ENCODE data around the gene TANGO6. TPM values are rescaled to one million over a fixed set of nuclear protein-coding genes. Genes with fewer than 3 reads are reported as not detected.
A peak's percentile ranks its signal among the peaks of the same experiment; 100 is the strongest.

Gene TANGO6
- total RNA-seq, 1 donor from 2014 or later, result 11.1 TPM

- peaks cover 3% of the 10 kb centered on the region for H3K36me3 Mint-ChIP-seq (ENCODE audit: low read depth)
These were observed 288.6 kb downstream of the TANGO6 start for GRCh38 chr16:69131839-69132423.

DNA sequence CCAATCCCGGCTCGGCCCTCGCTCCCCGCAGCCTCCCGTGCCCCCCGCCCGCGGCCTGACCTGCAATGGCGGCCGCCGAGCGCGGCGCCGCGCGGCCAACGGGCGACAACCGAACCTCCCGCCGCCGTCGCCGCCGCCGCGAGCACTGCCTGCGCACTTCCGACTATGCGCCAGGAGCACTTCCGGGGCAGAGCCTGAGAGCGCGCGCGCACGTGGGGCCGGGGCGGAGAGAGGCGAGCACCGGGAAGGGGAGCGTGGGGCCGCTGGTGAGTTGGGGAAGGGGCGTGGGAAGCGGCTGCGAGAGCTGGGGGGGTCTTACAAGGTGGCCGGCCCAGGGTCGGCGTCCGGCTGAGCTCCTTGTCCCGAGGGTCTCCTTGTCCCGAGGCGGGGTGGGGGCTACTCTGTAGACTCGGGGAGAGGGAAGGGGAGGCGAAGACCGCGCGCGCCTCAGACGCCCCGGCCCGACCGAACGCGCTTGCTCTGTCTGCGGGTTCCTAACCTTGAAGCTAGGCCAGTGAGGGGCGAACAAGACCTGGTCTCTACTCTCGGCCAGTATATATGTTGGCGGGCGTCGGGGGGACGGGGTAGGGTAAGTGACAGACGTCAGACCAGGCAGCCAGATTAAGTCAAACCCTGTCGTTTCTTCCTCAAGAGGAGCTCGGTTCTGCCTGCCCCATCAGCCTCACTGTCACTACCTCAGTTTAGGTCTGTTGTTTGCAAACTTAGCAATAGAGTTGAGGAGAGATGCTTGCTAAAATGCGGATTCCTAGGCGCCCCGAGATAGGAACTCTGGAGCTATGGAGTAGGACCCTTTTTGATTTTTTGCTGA, 289.3 kb downstream of the TANGO6 start, which contains the start of the genes CHTF8 and UTP4:
TSS of gene CHTF8 (minus strand) at position 165 of the 829 bp plus-strand sequence. CDS start 11,130 bp downstream, outside the sequence.
TSS of gene UTP4 (plus strand) at position 226 of the 829 bp plus-strand sequence. CDS start 811 bp downstream, outside the sequence.
- no peak for TF ChIP-seq CTCF (IDR thresholded peaks at IDR 0.05)
- Mint-ChIP-seq H3K36me3 (ENCODE audit: low read depth) (peaks cover 5% of the 10 kb centered on the region), H3K9me3 (ENCODE audit: low read depth) (no peaks in the 10 kb centered on the region), H3K4me3 (ENCODE audit: unreplicated experiment) (peak within 1 kb of the TSS; percentile 98), H3K27ac (ENCODE audit: unreplicated experiment) (peak within 1 kb of the TSS; percentile 92), H3K27me3 (ENCODE audit: low read depth) (no peaks in the 10 kb centered on the region), H3K4me1 (ENCODE audit: low read depth) (peaks cover 43% of the 10 kb centered on the region)
- DNase-seq (ENCODE audit: low spot score), result peak; percentile 96

More at GRCh38 chr16:69131839-69132423, 288.6 kb downstream of the TANGO6 start:
- Mint-ChIP-seq H3K27ac (ENCODE audit: unreplicated experiment) (peak overlapping the region; percentile 92), H3K4me3 (ENCODE audit: unreplicated experiment) (peak overlapping the region; percentile 98), H3K9me3 (ENCODE audit: low read depth) (no peaks in the 10 kb centered on the region), H3K4me1 (ENCODE audit: low read depth) (peaks cover 45% of the 10 kb centered on the region), H3K27me3 (ENCODE audit: low read depth) (no peaks in the 10 kb centered on the region)
- DNase-seq (ENCODE audit: low spot score), result no peak
- TF ChIP-seq CTCF (IDR thresholded peaks at IDR 0.05), result no peak

GRCh38 chr16:69133373-69133954, 290.1 kb downstream of the TANGO6 start:
- H3K27me3 Mint-ChIP-seq (ENCODE audit: low read depth), result no peaks in the 10 kb centered on the region
- H3K36me3 Mint-ChIP-seq (ENCODE audit: low read depth), result peaks cover 9% of the 10 kb centered on the region
- no peaks in the 10 kb centered on the region for H3K9me3 Mint-ChIP-seq (ENCODE audit: low read depth)
- H3K4me1 Mint-ChIP-seq (ENCODE audit: low read depth), result peaks cover 43% of the 10 kb centered on the region
- TF ChIP-seq CTCF (IDR thresholded peaks at IDR 0.05), result no peak
- peak overlapping the region; percentile 98 for H3K4me3 Mint-ChIP-seq (ENCODE audit: unreplicated experiment)
- H3K27ac Mint-ChIP-seq (ENCODE audit: unreplicated experiment), result peak overlapping the region; percentile 4
- DNase-seq (ENCODE audit: low spot score), result no peak

Other genes with a start within 250 kb of the TANGO6 start
- gene CDH3, start 198.2 kb upstream of the TANGO6 start, total RNA-seq, result 1.1 to 1.6 TPM (median 1.4 TPM) in 3 replicates
- 0.35 to 0.38 TPM in 2 of 3 replicates, not detected in the other for gene CDH1, start 106.2 kb upstream of the TANGO6 start, total RNA-seq